RPMI8226 (cell line): ENCODE measurements around the gene DDR2.

Experiments used
- DNase-seq: peaks from one replicate; pipeline ENCODE4 v3.0.0-alpha.2; 2015

Gene DDR2

DNA sequence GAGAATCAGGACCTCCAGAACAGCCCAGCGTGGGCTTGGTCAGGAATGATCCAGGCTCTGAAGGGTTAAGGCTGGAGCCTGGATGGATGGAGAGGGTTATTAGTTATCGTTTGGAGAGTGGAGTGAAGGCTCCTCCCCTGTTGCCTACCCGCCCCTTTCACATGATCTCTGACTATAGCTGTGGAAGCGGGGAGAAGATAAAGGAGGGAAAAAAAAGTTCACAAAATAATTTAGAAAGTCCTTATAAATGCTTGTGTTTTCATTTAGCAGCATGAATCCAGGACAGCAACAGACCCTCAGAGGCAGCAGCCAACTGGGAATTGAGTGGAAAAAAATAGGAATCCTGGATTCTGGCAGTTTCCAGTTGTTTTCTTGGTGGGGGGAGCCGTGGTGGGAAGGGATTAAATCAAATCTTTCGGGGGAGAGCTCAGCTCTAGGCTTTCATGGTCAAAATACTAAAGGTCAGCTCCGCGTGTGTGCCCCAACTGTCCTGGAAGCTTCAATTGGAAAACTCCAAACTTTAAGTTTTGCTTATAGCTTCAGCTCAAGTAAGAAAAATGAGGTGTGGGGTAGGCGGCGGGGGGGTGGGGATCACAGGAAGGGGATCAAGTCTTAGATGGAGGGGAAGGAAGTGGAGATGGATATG is 595 bp upstream of the DDR2 start:
- no peak for DNase-seq

GRCh38 chr1:162632698-162633080 is 425 bp downstream of the DDR2 start:
- DNase-seq: no peak

DNA sequence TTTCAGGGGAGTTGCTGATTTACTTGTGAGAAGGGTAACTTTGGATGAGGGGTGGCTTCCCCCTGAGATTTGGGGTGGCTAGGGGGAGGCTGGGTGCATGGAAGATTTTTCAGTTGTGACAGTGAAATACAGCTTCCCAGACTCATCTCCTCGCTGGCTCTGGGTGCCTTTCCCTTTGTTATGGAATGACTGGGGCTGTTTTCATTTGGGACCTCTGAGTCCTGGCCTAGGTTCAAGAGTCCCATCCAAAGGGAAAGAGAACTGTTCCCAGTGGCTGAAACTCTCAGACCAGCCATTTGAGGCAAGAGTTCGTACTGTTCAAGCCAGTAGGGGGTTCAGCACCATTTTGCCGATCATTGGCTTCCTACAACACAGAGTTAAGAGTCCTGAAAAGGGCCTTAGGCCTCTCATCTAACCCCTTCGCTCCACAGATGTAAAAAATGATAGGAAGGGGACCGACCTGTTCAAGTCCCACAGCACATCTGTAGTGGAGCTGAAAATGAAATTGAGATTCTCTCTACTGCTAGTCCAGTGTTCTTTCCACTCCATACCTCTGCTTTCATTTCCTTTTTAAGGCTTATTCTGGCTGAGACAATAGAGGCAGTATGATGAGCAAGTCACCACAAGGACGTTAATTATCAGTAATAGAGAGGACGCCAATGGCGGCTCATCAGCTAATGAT is 958 bp downstream of the DDR2 start:
- DNase-seq: no peak

DNA sequence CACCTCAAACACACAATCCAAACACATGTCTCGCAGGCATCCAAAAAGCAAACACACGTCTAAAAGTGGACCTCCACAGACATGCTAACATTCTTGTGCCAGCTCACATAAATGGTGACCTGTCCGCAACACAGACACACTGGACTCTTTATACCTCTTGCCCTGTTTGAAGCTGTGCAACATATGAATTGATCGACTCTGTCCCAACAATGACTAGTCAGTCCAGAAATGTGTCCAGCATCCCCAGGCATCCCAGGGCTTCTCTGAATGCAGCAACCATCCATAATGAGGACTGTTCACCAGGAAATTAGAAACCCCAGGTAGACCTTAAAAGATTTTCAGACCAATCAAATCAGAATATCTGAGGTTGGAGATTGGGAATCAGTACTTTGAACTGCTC is 3.2 kb downstream of the DDR2 start:
- no peak for DNase-seq

- peak; percentile 13 for DNase-seq
Observed at GRCh38 chr1:162639718-162640117, 7.5 kb downstream of the DDR2 start.

- DNase-seq: no peak
Observed at GRCh38 chr1:162641114-162641513, 8.8 kb downstream of the DDR2 start.

GRCh38 chr1:162644986-162645314 is 12.7 kb downstream of the DDR2 start:
- no peak for DNase-seq

DNA sequence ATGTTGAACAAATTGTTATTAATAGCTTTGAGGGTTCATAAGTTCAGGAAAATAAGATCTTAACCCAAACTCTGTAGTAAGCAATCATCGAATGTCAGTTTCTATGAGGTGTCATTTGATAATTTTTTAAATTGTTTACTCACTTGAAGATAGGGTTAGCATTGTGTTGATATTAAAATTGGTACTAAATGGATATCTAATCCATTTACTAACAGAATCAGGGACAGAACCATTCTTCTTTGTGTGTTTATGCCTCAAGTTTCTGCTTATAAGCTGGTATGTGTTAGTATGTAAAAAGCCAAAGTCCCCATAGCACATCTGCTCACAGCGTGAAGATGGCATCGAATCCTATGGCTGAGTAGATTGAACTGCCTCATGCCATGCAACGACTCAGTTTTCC is 13.4 kb downstream of the DDR2 start:
- DNase-seq: no peak

- DNase-seq: no peak
Observed at GRCh38 chr1:162649583-162649982, 17.3 kb downstream of the DDR2 start.

GRCh38 chr1:162654915-162655620 is 22.8 kb downstream of the DDR2 start:
- DNase-seq: no peak

- DNase-seq: no peak
Observed at GRCh38 chr1:162656266-162656665, 24.0 kb downstream of the DDR2 start.

GRCh38 chr1:162660574-162660973 is 28.3 kb downstream of the DDR2 start:
- no peak for DNase-seq

DNA sequence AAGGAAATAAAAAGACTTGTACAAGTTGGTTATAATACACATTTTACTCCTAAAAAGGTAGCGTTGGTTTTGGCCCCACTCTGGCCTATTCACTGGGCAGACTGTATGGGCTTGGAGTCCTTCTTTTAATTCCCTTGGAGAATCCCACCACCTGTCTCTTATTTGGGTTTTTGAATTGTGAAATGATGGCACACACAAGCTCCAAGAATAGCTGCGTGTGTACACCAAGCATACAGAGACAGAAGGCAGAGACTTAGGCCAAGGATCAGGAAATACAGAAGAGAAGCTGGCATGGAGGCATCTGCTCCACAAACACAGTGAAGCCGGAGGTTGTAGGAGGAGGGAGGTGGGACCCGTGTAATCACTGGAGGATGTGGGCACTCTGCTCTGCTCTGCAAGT is 29.1 kb downstream of the DDR2 start:
- no peak for DNase-seq

GRCh38 chr1:162662013-162662412 is 29.7 kb downstream of the DDR2 start:
- no peak for DNase-seq

GRCh38 chr1:162663086-162663485 is 30.8 kb downstream of the DDR2 start:
- DNase-seq: no peak

GRCh38 chr1:162663589-162664106 is 31.4 kb downstream of the DDR2 start:
- no peak for DNase-seq

GRCh38 chr1:162666006-162666645 is 33.9 kb downstream of the DDR2 start:
- DNase-seq: no peak

DNA sequence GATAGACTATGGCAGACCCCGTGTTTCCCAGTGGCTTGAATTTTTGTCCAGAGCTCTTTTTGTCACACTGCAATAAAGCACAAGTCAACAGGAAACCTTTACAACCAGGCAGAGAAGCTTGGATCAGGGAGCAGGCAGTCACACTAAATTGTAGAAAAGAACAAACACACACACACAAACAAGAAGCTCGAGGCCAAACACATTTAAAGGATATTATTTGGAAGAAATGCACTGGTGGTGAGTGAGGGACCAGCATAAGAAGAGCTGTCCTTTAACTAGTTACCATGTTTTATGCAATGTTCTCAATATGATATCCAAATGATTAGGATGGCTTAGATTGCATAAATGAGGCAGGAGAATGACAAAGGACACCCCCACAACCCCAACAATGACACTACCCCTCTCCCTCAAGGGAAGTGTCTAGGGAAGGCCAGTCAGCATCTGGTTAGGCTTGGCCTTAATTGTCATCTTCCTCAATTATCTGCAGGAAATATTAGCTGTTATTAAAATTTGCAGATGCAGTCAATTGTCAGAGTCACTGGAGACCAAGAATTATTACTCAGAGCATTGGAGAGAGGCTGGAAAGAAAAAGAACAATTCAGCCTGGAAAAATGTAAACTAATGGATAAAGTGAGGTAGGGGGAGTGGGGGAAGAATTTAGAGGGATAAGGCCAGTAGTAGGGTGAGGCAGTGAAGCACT is 35.3 kb downstream of the DDR2 start:
- DNase-seq: no peak

- DNase-seq: no peak
Observed at GRCh38 chr1:162670928-162671663, 38.8 kb downstream of the DDR2 start.

DNA sequence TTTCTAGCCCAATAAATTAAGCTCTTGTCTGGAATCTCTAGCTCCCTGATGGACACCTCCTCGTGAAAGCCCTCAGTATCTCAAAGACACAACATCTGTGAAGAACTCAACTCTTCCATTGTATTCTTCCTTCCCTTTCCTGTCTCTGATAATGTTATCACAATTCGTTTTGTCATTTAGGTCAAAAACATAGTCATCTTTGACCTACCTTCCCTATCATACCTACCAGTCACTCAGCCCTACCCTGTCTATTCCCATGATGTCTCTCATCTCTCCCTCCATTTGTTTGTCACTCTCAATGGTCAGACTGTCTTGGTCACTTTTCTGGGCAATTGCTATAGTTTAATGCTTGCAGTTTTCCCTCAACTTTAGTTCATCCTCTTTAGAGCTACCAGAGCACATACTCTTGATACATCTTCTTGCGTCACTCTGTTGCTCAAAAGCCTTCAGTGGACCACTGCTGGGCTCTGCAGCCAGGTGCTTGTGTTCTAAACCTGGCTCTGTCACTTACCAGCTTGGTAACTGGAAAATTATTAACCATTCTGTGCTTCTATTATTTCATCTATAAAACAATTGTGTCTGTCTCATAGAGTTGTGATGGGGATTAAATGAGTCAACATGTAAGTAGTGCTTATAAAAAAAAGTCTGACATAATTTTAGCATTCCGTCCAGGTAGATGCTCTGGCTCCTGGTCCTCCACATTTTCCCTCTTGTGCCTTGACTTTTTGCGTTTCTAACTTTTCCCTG is 39.6 kb downstream of the DDR2 start:
- no peak for DNase-seq

- no peak for DNase-seq
Observed at GRCh38 chr1:162672622-162673260, 40.5 kb downstream of the DDR2 start.
